DMS53 treated with DMSO at 0.1 percent for 48 hours (cell line): ENCODE results near the gene CAPN12.
A peak's percentile ranks its signal among the peaks of the same experiment; 100 is the strongest.
"Not testable (repeated sequence)": the region's sequence is repeated elsewhere in the genome, so short reads cannot be mapped to it uniquely, and the experiment has no call there.

Source experiments
- DNase-seq: peaks from one replicate; lab custom pipeline; 2025; ENCODE audit not compliant: unreplicated experiment; lab: John Stamatoyannopoulos, UW

The CAPN12 gene

DNA sequence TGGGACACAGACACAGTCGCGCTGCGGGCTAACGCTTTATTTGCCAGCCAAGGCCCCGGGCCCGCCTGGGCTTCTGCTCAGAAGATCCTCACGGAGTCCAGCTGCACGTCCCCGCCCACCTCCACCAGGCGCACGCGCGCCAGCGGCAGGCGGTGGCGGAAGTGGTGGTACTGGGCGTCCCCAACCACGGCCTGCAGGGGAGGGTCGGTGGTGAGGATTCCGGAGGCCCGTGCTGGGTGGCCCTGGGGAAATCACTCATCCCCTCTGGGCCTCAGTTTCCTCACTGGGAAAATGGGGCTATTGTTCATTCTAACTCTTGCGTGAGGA, 26.6 kb upstream of the CAPN12 start:
- not testable (repeated sequence) for DNase-seq

DNA sequence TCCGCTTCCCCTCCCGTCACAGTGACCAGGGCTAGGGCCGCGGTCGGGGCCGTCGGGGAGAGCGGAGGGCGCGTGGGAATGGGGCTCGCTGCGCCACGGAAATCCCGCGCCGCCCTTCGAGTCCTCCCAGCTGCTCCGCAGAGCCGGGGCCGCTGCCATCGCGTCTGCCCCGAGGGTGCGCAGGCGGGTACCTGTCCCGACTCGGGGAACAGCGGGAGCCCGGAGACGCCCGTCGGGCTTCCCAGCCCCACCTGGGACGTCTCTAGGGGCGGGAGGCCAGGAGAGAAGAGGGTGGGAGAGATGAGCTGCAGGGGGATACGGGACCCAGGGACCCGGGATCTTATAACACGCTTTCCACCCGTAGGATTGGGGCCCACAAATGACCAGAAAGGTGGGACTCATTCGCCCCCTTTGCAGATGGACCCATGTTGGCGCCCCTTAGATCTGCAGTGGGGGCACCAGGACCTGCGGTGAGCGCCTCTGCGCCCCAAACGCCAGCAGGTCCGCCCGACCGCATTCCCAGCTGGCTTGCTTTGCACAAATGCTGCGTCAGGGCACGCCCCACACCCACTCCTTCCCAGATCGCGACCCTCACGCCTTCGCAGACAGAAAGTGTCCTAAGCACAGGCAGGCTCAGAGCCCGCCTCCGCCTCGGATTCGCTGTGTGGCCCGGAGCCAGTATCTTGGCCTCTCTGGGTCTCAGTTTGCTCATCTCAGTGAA, 26.1 kb upstream of the CAPN12 start:
- not testable (repeated sequence) for DNase-seq

DNA sequence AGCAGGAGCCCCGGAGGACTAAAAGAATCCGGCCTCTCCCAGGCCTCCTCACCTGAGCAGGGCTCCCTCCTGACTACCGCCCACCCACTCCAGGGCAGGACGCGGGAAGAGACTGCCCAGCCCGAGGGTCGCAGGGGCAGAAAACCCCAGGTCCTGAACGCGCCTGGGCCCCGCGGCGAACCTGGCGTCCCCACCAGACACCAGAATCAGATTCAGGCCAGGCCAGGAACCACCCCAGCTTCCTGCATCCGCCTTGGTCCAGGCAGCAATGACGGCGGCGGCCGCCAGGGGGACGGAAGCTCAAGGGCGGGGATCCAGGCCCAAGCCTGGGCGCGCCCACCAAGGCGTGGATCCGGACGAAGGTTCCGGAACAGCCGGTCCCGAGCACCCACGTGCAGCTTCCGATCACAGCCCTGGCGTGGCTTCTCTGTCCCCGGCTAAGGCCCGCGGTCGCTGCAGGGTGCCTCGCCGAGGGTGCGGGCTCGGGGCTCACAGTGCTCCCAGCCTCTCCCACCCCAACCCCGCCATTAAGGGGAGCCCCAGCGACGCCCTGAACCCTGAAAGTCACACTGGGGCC, 25.4 kb upstream of the CAPN12 start:
- DNase-seq = peak; percentile 33

DNA sequence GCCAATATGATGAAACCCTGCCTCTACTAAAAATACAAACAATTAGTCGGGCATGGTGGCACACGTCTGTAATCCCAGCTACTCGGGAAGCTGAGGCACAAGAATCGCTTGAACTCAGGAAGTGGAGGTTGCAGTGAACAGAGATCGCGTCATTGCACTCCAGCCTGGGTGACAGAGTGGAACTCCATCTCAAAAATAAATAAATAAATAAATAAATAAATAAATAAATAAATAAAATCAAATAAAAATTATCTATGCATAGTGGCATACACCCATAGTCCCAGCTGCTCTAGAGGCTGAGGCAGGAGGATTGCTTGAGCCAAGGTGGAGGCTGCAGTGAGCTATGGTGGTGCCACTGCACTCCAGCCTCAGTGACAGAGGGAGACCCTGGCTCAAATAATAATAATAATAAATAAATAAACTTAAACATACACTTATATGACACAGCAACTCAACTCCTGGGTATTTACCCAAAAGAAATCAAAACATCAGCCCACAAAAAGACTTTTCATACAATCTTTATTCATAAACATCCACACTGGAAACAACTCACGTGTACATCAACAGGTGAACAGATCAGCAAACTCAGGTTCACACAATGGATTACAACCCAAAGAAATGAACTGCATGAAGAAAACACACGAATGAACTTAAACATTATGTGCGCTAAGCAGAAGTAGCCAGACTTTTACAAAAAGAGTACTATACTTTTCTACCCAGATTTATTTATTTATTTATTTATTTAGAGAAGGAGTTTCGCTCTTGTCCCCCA, 22.2 kb upstream of the CAPN12 start:
- DNase-seq = no peak

DNA sequence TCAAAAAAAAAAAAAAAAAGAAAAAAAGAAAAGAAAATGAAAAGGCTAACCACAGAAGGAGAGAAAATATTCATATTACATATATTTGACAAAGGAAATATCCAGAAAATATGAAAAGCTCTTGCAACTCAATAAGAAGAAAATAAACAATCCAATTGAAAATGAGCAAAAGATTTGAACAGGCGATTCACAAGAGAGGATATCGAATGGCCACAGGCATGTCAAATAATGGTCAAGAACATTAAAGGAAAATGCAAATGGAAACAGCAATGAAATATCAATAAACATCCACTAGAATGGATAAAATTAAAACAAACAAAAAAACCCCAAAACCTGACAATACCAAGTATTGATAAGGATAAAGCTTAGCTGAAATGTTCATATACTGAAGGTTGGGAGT, 20.9 kb upstream of the CAPN12 start:
- no peak for DNase-seq

DNA sequence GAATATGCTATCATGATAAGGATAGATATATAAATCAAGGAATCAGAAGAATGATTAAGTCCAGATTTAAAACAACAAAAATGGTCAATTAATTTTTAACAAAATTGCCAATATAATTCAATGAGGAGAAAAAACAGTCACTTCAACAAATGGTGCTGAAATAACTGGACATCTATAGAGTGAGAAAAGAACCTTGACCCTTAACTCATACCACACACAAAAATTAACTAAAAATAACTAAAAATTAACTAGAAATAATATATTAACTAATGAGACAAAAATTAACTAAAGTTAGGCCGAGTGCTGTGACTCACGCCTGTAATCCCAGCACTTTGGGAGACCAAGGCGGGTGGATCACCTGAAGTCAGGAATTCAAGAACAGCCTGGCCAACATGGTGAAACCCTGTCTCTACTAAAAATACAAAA, 19.5 kb upstream of the CAPN12 start:
- DNase-seq = no peak

DNA sequence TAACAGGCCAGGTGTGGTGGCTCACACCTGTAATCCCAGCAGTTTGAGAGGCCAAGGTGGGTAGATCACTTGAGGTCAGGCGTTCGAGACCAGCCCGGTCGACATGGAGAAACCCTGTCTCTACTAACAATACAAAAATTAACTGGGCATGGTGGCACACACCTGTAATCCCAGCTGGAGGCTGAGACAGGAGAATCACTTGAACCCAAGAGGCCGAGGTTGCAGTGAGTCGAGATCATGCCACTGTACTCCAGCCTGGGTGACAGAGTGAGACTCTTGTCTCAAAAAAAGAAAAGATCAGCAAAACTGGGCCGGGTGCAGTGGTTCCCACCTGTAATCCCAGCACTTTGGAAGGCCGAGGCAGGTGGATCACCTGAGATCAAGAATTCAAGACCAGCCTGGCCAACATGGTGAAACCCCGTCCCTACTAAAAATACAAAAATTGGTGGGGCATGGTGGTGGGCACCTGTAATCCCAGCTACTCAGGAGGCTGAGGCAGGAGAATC, 17.7 kb upstream of the CAPN12 start:
- not testable (repeated sequence) for DNase-seq

DNA sequence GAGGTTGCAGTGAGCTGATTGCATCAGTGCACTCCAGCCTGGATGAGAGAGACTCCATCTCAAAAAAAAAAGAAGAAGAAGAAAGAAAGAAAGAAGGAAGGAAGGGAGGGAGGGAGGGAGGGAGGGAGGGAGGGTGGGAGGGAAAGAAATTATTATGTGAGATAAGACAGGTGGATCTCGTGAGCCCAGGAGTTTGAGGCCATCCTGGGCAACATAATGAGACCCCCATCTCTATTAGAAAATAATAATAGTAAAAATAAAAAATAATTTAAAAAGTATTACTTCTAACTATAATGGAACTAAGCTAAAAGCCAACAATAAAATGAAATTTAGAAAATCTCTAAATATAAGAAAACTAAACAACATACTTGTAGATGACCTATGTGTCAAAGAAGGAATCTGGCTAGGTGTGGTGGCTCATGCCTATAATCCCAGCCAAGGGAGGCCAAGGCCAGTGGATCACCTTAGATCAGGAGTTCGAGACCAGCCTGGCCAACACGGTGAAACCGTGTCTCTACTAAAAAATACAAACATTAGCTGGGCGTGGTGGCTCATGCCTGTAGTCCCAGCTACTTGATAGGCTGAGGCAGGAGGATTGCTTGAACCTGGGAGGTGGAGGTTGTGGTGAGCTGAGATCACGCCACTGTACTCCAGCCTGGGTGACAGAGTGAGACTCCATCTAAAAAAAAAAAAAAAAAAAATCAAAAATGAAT, 16.7 kb upstream of the CAPN12 start:
- not testable (repeated sequence) for DNase-seq

DNA sequence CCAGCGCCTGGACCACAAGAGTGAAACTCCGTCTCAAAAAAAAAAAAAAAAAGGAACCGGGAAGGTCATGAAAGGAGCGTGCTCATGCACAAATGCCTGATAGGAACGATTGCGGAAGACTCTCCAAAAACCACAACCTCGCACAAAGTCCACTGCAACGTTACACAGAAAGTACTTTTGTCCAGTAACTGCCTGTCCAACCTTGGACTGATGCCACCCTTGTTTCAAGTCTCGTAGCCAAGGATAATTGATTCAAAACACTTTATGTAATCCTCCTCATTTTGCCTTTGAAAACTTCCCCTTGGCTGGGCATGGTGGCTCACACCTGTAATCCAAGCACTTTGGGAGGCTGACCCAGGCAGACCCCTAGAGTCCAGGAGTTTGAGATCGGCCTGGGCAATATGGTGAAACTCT, 15.3 kb upstream of the CAPN12 start:
- DNase-seq = no peak

DNA sequence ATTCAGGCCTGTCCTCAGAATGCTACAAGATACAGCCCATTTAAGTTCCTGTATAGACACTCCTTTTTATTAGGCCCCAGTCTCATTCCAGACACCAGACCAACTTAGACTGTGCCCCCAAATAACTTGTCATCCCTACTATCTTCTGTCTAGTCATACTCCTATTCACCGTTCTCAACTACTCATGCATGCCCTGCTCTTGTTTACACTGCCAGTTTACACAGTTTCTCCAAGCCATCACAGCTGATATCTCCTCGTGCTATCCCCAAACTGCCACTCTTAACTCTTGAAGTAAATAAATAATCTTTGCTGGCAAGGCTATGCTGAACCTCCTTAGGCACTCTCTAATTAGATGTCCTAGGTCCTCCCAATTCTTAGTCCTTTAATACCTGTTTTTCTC, 9.9 kb upstream of the CAPN12 start:
- DNase-seq = not testable (repeated sequence)

DNA sequence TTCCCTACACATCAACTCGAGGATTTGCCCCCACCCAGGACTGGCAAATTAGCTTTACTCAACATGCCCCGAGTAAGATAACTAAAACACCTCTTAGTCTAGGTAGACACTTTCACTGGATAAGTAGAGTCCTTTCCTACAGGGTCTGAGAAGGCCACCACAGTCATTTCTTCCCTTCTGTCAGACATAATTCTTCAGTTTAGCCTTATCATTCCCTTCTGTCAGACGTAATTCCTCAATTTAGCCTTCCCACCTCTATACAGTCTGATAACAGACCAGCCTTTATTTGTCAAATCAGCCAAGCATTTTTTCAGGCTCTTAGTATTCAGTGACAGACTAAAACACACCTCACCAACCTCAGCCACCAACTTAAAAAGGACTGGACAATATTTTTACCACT, 9.5 kb upstream of the CAPN12 start:
- DNase-seq = not testable (repeated sequence)

DNA sequence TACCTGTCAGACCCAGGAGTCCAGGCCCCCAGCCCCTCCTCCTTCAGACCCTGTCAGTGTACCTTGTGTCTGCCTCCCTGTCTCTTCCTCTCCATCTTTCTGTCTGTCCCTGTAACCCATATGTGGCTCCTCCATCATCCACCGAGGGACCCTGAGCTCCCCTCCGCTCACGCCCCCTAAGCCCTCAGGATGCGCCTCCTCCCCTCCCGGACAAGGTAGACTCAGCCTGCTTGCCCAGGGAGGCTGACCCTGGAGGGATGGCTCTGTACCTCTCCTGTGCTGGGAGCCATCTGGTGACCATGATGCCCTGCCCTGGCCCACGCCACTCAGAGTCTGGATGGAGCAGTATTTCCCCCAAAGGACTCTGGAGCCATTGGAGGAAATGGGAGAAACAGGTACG, 1.0 kb upstream of the CAPN12 start:
- DNase-seq = no peak

DNA sequence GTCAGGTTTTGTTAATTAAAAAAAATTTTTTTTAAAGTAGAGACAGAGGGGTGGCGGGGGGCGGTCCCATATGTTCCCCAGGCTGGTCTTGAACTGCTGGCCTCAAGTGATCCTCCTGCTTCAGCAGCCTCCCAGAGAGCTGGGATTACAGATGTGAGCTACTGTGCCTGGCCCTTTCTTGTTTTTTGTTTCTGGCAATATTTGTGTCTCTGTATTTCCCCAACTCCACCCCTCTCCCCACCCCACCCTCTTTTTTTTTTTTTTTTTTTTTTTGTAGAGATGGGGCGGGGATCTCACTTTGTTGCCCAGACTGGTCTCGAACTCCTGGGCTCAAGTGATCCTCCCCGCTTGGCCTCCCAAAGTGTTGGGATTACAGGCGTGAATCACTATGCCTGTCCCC, 600 bp upstream of the CAPN12 start:
- no peak for DNase-seq

DNA sequence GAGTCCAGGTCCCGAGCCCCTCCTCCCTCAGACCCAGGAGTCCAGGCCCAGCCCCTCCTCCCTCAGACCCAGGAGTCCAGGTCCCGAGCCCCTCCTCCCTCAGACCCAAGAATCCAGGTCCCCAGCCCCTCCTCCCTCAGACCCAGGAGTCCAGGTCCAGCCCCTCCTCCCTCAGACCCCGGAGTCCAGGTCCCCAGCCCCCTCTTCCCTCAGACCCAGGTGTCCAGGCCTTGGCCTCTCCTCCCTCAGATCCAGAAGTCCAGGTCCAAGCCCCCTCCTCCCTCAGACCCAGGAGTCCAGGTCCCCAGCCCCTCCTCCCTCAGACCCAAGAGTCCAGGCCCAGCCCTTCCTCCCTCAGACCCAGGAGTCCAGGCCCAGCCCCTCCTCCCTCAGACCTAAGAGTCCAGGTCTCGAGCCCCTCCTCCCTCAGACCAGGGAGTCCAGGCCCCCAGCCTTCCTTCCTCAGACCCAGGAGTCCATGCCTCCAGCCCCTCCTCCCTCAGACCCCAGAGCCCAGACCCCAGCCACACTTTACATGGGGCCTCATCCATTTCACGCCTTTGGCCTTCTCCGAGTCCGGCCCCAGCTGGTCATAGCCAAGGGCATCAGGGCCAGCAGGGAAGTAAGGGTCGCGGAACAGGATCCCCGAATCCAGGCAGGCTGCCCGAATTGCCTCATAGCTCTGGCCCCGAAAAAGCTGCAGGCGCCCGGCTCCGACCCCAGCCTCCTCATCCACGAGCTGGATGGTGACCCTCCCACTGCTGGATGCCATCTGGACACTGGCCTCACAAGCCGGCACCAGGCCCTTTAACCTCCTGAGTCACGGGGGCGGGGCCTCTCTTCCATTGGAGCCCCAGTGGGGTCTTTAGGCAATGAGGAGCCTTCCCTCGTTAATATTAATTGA, 628 bp downstream of the CAPN12 start:
- no peak for DNase-seq

DNA sequence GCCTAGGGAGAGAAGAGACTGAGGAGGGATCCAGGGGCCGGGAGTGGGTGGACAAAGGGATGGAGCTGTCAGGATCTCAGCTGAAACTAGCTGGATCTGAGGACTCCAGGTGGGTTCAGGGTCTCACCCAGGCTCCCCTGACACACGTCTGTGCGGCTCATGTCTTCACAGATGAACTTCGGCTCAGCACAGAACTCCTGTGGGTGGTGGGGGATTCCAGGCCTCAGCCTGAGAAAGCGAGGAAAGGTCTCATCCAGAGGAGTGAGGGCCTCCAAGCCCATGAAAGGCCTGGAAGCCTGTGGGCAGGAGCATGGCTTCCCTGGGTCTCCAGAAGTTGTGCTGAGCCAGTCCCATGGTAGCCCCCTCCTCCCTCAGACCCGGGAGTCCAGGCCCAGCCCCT, 1.4 kb downstream of the CAPN12 start:
- DNase-seq = no peak

DNA sequence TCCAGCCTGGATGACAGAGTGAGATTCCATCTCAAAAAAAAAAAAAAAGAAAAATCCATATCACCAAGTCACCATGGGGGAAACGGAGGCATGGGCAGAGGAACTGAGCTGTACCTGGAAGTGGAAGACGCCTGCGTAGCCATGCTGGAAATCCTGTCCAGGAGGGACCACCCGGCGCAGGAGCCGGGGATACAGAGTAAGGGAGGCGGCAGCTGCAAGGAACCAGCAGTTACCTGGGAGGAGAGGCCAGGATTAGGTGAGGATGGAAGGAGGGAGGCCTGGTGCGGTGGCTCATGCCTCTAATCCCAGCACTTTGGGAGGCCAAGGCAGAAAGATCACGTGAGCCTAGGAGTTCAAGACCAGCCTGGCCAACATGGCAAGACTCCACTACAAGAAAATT, 2.0 kb downstream of the CAPN12 start:
- DNase-seq = no peak

DNA sequence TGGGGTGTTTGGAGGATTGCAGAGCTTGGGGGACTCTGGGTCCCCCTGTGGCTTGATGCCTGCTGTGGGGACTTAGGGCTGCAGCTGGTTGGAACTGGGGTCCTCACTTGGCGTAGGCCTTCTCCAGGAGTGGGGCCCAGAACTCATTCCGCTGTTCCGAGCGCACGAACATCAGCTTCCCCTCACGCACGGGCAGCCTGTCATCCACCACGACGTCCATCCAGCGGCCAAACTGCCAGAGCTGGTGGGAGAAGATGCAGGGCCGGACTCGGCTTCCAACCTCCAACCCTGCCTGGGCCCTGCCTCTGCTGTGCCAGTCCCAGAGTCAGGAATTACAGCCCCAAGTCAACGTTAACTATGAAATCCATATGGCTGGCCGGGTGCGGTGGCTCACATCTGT, 2.6 kb downstream of the CAPN12 start:
- no peak for DNase-seq

DNA sequence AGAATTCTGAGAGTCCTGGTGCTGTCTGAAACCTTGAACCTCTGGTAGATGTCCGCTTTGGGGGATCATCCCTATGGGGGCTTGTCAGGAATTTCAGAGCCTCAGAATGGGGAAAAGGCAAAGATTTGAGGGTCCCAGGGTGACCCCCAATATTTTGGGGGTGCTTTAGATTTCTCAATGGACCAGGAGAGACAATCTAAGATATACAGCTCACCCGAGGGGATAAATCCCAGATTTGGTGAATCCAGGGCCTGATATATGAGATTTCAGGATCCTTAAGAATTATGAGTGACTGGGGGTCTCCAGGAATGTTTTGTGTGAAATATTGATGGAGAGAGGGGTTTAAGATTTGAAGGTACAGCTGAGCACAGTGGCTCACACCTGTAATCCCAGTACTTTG, 3.3 kb downstream of the CAPN12 start:
- no peak for DNase-seq

DNA sequence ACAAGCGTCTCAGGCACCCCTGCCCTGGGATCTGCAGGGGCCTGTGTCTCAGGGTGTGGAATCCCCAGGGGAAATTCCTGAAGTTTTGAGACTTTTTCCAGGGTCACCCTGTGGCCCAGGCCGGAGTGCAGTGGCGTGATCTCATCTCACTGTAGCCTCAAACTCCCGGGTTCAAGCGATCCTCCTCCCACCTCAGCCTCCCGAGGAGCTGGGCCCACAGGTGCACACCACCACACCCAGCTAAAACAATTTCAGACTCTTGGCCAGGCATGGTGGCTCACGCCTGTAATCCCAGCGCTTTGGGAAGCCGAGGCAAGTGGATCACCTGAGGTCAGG, 4.0 kb downstream of the CAPN12 start:
- DNase-seq = no peak

DNA sequence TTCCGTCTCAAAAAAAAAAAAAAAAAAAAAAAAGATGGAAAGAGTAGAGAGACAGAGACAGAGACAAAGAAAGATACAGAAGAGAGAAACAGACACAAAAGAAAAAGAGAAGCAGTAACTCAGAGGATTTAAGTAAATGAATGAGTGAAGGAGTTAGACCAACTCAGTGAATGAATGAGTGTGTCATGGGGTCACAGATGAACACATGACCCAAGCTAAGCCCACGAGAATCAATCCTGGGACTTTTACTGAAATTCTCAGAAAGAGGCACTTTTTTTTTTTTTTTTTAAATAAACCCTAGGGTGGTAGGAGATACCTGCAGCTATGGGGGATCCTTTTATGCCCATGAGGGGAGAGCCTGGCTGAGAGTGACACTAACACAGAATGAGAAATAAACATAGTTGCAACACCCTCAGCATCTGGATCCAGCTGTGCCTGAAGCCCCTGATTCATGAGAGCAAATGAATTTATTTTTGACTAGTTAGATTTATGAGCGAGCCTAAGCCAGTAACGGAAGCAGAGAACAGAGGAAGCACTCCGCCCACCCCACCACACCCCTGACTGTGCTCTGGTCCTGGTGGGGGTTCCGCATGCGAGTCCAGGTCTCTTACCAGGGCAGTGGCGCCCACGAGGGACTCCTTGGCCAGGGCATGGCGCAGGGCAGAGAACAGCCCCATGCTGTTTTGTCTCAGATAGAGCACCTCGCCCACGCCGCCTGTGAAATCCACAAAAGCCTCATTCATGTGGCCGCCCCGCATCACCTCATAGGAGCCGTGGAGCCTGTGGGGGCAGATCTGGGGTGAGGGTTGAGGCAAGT, 4.6 kb downstream of the CAPN12 start:
- no peak for DNase-seq
